Stimulated activated CD8-positive, alpha-beta memory T cell treated with anti-CD3 and anti-CD28 coated beads, Interleukin-4, amount 100 ng/mL, for 1 hour (primary cell): ENCODE data around the gene HBG1.
"Not testable (repeated sequence)": the region's sequence is repeated elsewhere in the genome, so short reads cannot be mapped to it uniquely, and the experiment has no call there.

Experiments
- DNase-seq, 2 donors: peaks; one replicate each; pipeline ENCODE4 v3.0.0-alpha.2; 2020; ENCODE audit warnings: low read depth in 2 of 2, low spot score in 1 of 2

HBG1 gene

DNA sequence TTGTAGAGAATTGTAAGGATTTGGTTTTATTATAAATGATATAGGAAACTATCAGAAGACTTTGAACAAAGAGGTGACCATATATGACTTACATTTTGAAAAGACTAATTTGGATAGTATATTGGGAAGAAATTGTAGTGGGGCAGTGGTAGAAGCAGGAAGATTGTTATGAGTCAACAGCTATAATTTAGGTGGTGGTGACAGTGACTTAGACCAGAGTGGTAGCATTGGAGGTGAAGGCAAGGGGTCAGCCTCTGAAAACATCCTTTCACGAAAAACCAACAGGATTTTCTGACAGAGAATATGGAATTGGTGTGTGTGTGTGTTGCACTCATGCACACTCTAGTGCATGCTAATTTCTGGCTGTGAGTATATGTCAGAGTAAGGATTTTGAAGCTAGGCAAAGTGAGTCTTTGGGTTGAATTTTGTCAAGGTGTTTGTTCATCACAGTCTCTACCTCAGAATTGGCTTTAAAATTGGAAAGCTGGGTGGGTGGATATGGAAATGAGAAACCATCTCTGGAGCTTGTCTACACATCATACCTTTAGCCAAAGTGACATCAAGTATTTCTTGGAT is 28.2 kb upstream of the HBG1 start:
- no peak for DNase-seq

DNA sequence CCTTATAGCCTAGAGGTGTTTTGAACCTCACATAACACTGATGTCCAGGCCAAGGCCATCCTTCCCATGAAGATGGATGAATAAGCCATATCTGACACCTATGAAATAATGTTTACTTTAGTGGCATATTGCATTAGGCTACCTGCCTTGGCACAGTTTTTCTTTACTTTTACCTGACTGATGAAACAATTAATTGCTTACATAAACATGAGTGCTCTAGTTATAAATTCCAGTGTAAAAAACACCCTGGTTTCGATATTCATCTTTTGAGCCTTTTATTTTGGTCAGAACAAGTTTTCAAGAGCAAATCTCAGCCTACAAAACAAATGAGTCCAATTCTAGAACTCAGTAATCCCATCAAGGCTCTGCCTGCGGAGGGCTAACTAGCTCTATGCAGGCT is 27.0 kb upstream of the HBG1 start:
- no peak for DNase-seq

DNA sequence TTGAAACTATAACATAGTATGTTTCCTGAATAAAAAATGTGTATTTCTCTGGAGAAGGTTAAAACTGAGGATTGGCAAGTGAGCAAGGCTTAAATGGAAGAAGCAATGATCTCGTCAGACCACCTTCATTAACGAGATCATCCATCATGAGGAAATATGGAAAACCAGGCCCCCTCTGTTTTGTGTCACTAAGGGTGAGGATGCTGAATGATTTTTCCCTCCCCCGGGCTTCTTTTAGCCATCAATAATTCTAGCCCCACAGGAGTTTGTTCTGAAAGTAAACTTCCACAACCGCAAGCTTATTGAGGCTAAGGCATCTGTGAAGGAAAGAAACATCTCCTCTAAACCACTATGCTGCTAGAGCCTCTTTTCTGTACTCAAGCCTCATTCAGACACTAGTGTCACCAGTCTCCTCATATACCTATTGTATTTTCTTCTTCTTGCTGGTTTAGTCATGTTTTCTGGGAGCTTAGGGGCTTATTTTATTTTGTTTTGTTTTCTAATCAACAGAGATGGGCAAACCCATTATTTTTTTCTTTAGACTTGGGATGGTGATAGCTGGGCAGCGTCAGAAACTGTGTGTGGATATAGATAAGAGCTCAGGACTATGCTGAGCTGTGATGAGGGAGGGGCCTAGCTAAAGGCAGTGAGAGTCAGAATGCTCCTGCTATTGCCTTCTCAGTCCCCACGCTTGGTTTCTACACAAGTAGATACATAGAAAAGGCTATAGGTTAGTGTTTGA is 25.9 kb upstream of the HBG1 start:
- no peak for DNase-seq

DNA sequence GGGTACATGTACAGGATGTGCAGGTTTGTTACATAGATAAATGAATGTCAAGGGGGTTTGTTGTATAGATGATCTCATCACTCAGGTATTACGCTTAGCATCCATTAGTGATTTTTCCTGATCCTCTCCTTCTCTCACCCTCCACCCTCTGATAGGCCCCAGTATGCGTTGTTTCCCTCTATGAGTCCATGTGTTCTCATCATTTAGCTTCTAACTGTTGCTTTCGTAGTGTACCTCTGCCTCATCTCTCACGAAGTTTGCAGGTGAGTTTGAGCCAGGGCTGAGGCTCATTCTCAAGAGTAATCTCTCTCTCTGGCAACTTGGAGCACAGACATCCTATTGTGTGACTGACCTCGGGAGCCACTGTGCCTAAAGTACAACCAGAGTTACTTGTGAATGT is 24.7 kb upstream of the HBG1 start:
- DNase-seq: no peak

DNA sequence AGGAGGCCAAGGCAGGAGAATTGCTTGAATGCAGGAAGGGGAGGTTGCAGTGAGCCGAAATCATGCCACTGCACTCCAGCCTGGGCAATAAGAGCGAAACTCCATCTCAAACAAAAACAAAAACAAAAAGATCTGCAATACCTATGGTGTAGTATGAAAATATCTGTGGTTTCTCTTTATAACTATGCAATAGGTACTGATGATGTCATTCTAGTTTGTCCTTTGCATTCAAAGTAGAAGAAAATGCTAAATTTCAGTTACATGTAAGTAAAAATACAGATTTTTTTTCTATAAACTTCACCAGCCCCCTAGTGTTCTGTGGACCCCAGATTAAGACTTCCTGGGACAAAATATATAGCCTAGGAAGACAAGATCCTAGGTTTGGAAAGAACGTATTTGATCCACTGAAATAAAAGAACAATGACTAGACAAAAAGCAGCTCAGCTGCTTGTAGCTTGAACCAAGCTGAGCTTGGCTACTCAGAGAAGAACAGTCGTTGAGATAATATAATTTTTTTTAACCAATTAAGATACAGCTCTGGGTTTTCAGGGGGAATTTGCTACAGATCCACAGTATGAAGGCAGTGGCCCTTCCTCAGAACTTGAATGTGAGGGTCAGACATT is 22.8 kb upstream of the HBG1 start:
- DNase-seq: no peak

DNA sequence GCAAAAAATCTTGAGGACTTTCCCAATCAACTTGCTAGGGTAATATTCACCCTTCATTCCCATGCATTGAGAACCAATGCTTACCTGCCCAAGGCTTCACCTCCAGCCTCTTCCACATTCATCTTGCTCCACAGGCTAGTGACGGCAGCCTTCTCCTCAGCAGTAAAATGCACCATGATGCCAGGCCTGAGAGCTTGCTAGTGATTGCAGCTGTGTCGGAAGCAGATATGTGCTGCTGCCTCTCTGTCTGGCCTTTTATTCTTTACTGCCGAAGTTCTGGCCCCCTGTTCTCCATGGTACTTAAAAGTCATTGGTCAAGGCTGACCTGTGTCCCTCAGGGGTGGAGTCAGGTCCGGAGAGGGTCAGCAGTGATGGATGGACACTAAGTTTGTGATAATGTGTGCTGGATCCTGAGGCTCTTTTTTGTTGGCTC is 20.1 kb upstream of the HBG1 start, which contains the start of gene HBE1:
TSS of gene HBE1 (minus strand) at position 231 of the 433 bp plus-strand sequence. CDS start at position 176, 55 bp downstream.
- DNase-seq: no peak

DNA sequence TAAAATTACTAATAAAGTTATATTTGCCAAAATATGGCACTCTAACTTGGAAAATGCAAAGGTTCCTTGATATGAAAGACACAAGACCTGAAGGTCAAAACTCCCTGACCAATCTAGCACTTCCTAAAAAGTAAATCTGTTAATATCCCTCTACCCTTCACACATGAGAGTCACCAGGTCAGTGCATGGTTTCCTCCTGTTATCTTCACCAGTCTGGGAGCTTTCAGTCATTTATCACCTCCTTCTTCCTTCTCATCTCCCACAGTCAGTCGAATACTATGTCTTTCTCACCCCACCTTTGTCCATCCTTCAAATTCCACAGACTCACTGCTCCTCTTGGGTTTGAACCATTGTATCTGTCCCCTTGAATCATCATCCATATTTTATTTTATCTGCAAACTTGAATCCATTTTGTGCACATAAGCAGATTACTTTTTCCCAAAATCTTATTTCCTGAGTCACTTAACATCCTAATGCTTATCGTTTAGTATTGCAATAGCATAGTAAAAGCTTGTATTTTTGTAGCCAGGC is 17.4 kb upstream of the HBG1 start:
- no peak for DNase-seq

DNA sequence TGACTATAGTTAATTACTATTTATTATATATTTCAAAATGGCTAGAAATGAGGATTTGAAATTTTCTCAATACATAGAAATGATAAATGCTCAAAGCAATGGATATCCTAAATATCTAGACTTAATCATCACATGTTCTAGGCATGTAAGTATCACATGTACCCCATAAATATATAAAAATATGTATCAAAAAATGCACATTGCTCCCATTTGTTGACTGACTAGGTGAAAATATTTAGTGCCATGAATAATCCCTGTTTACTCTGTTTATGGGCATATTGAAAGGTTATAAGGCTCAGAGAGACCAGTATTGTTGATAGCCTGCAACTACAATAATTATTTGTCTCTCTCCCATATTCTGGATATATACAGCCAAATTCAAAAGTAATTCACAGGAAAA is 17.0 kb upstream of the HBG1 start:
- no peak for DNase-seq

DNA sequence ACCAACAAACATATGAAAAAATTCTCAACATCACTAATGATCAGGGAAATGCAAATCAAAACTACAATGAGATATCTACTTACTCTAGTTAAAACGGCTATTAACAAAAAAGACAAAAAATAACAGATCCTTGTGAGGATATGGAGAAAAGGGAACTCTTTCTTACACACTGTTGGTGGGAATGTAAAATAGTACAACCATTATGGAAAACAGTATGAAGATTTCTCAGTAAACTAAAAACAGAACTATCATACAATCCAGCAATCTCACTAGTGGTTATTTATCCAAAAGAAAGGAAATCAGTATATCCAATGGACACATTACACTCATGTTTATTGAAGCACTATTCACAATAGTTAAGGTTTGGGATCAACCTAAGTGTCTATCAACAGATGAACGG is 16.2 kb upstream of the HBG1 start:
- DNase-seq: no peak

DNA sequence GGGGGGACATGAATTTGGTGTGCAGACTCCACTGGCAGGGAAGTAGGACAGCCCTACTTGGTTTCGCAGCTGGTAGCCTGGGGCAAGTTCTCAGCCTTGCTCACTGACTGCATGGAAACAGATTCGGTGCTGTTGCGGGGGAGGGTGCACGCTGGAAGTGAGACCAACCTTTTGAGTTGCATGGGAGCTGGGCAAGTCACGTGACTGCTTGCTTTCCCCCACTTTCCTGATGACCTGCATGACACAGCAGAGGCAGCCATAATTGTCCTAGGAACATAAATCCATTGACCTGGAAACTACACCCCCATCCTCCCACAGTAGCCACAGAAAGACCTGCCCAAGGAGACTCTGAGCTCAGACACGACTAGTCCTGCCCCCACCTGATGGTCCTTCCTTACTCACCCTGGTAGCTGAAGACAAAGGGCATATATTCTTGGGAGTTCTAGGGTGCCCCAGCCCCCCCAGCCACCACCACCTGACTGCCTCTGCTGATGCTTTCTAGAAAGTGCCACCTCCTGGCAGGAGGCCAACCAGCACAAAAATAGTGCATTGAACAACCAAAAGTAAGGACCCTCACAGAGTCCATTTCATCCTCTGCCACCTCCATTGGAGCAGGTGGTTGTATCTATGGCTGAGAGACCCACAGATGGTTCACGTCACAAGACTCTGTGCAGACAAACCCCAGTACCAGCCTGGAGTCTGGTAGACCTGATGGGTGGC is 9.0 kb upstream of the HBG1 start:
- DNase-seq: no peak

DNA sequence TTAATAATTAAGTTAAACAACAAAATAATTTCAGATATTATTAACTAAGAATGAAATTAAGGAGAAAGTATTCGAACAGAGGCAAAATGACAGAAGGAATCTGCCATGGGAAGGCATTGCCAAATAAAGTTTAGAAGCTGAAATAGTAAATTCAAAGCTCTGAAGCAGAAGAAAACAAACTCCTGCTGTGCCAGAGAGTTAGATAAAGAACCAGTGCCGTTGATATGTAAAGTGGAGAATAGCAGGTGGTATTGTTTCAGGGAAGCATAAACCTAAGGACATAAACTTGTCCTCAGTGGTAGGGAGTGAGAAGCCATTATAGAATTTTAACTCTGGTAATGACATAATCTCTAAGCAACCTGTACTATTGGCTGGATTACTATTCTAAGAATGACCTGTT is 7.6 kb upstream of the HBG1 start:
- no peak for DNase-seq

DNA sequence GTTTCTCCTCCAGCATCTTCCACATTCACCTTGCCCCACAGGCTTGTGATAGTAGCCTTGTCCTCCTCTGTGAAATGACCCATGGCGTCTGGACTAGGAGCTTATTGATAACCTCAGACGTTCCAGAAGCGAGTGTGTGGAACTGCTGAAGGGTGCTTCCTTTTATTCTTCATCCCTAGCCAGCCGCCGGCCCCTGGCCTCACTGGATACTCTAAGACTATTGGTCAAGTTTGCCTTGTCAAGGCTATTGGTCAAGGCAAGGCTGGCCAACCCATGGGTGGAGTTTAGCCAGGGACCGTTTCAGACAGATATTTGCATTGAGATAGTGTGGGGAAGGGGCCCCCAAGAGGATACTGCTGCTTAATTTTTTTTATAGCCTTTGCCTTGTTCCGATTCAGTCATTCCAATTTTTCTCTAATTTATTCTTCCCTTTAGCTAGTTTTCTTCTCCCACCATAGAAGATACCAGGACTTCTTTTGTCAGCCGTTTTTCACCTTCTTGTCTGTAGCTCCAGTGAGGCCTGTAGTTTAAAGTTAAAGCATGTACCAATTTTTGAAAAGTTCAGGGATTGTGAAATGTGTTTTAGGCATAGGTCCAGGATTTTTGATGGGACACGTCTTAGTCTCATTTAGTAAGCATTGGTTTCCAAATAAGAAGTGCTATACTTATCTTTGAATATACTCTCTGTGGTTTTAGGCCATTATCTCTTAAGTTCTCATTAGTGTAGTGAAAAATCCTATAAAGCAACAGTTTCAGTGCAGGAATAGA is 5.2 kb upstream of the HBG1 start, which contains the start of gene HBG2:
TSS of gene HBG2 (minus strand) at position 136 of the 768 bp plus-strand sequence. CDS start at position 83, 53 bp downstream.
- DNase-seq: not testable (repeated sequence)

DNA sequence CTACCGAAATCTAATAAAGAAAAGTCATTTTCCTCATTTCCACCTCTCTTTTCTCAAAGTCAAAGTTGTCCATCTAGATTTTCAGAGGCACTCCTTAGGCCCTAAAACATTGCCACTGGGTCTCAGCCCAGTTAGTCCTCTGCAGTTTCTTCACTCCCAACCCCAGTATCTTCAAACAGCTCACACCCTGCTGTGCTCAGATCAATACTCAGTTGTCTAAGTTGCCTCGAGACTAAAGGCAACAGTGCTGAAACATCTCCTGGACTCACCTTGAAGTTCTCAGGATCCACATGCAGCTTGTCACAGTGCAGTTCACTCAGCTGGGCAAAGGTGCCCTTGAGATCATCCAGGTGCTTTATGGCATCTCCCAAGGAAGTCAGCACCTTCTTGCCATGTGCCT is 4.4 kb upstream of the HBG1 start:
- DNase-seq: not testable (repeated sequence)

DNA sequence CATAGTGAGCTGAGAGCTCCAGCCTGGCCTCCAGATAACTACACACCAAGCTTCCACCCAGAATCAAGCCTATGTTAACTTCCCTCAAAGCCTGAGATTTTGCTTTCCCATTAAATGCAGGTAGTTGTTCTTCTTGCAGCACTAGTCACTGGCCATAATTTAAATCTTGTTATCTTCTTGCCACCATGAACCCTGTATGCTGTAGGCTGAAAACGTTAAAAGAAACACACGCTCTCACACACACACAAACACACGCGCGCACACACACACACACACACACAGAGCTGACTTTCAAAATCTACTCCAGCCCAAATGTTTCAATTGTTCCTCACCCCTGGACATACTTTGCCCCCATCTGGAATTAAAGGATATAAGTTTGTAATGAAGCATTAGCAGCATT is 3.8 kb upstream of the HBG1 start:
- DNase-seq: not testable (repeated sequence)

DNA sequence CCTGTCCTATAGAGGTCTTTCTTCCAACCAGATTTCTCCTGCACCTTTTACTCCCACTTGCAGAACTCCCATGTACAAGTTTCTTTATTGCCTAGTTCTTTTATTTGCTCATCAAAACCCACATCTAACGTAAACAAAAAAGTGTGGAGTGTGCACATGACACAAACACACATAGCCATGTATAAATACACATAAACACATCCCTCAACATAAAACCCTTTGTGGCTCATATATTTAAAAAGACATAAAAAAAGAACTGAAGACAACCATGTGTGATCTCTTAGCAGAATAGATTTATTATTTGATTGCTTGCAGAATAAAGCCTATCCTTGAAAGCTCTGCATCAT is 3.2 kb upstream of the HBG1 start:
- no peak for DNase-seq

DNA sequence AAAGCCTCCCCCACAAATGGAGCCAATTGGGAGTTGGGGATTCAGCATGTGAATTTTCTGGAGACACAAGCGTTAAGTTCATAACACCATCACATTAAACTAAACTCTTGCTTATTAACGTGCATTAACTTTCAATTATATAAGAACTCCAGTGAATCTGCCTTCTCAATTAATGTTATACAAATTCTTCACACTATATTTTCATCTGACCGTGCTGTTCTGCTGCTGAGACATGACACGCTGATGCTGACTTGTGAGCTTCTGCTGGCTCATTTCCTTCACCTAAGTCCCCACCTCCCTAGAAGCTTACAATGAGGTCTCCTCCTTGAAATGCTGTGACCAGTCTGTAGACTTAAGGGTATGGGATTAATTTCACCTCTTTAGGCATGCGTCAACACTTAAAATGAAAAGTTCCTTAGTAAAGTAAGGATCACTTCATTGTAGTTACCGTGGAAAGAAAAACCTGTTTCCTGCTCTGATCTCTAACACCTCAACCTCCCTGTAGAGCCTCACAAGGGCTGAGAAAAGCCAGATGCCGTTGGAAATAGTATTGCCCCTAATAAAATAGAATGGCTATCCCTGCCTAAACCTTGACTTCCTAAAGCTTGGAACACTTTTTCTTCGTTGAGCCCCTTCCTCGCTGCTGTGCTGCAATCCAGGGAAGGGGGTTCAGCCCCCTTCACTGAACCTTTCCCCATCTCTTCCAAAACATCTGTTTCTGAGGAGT is 2.7 kb upstream of the HBG1 start:
- no peak for DNase-seq

DNA sequence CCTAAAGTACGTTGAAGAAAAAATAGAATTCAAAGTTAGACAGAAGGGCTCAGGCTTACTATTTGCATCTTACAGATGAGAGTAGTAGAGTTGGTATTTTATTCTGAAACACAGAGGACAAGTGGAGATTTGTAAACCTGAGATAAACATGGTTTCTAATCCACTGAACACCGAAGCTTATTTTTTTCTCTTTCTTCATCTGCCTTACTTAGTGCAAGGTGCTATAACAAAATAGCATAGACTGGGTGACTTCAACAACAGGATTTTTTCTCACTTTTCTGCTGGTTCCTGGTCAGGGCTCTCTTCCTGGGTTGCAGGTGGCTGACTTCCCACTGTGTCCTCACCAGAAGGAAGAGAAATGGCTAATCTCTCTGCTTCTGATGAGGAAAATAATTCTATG is 2.1 kb upstream of the HBG1 start:
- no peak for DNase-seq

DNA sequence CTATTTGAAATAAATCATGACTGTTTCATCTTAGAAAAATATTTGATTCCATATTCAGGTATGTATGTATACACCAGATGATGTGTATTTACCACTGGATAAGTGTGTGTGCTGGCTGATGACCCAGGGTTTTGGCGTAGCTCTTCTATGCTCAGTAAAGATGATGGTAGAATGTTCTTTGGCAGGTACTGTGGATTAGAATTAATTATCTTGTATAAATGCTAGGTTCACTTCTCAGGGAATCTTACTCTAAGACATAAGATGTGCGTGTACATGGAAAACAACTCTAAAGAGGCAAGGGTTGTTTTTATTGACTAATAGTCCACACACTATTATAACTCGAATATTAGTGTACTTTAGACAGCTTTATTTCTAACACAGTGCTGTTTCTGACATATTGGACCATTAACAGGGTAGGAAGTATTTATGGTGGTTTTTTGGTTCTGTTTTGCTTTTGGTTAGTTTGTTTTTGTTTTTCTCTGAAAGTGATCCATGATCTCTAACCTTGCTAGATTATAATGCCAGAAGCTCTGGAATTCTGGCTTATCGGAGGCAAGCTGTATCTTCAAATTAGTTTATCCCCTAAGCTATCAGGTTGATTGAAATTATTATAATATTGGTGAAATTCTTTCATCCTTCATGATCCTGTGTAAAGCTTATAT is 1.0 kb upstream of the HBG1 start:
- no peak for DNase-seq

DNA sequence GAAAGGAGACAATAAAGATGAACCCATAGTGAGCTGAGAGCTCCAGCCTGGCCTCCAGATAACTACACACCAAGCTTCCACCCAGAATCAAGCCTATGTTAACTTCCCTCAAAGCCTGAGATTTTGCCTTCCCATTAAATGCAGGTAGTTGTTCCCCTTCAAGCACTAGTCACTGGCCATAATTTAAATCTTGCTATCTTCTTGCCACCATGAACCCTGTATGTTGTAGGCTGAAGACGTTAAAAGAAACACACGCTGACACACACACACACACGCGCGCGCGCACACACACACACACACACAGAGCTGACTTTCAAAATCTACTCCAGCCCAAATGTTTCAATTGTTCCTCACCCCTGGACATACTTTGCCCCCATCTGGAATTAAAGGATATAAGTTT is 1.2 kb downstream of the HBG1 start:
- not testable (repeated sequence) for DNase-seq
